IMR-90 (cell line): ENCODE results near the gene ASXL2. TPM values are rescaled to one million over a fixed set of nuclear protein-coding genes. Genes with fewer than 3 reads are reported as not detected.

Experiments used
- ATAC-seq: fragments of 200-7000 bp; cut with Tn5 transposase; 2 replicates; pipeline ENCODE4 v1.9.1; 2020; ENCODE audit warnings: low read depth, mild to moderate bottlenecking, moderate library complexity
- BruUV-seq: library from RNA; stranded (reverse); fragments of 400-500 nt; replicated peaks from 2 replicates; lab custom pipeline; 2021; lab: Mats Ljungman, UMichigan
- CTCF ChIA-PET: fragments of 300-600 bp; formaldehyde crosslinking; extraction: SDS; loops from one replicate; lab custom pipeline; 2021; ENCODE audit warnings: antibody characterized with exemption; lab: Yijun Ruan, JAX
- POLR2A ChIA-PET: fragments of 300-600 bp; sonication (Branson Sonifier 250); formaldehyde crosslinking; loops from one replicate; lab custom pipeline; 2022; ENCODE audit warnings: antibody characterized with exemption; ENCODE audit not compliant: unreplicated experiment; lab: Charles Lee
- DNase-seq: peaks from one replicate; pipeline ENCODE4 v3.0.0; 2013
- H2AFZ ChIP-seq: replicated peaks from 2 replicates; pipeline ENCODE3; 2013; ENCODE audit warnings: low read length, mild to moderate bottlenecking; ENCODE audit not compliant: poor library complexity
- H2AK5ac ChIP-seq: 2 replicates; pipeline ENCODE4 v1.6.1; 2013; ENCODE audit warnings: low read depth, low read length, inconsistent platforms
- H2AK9ac ChIP-seq: replicated peaks from 2 replicates; pipeline ENCODE3; 2013; ENCODE audit warnings: mild to moderate bottlenecking, low read depth, low read length, moderate library complexity; ENCODE audit not compliant: poor library complexity
- H2BK120ac ChIP-seq: 2 replicates; pipeline ENCODE4 v1.6.1; 2013; ENCODE audit warnings: low read depth, low read length, inconsistent platforms
- H2BK15ac ChIP-seq: 3 replicates; pipeline ENCODE4 v1.6.1; 2013; ENCODE audit warnings: low read depth, low read length, inconsistent platforms
- H2BK20ac ChIP-seq: 2 replicates; pipeline ENCODE4 v1.6.1; 2013; ENCODE audit warnings: low read depth, mild to moderate bottlenecking, inconsistent platforms, low read length, moderate library complexity
- H2BK5ac ChIP-seq: 2 replicates; pipeline ENCODE4 v1.6.1; 2013; ENCODE audit warnings: mild to moderate bottlenecking, low read depth, low read length, inconsistent platforms; ENCODE audit not compliant: poor library complexity, severe bottlenecking
- H3K14ac ChIP-seq: replicated peaks from 2 replicates; pipeline ENCODE4 v1.6.1; 2013; ENCODE audit warnings: low read depth, low read length, inconsistent platforms
- H3K18ac ChIP-seq: 2 replicates; pipeline ENCODE4 v1.6.1; 2013; ENCODE audit warnings: low read depth, low read length, control low read depth
- H3K23ac ChIP-seq: 2 replicates; pipeline ENCODE4 v1.6.1; 2013; ENCODE audit warnings: low read depth, low read length, inconsistent platforms
- H3K27ac ChIP-seq: 2 replicates; pipeline ENCODE4 v1.5.1; 2013; ENCODE audit warnings: mild to moderate bottlenecking, control low read depth, low read length; ENCODE audit not compliant: insufficient read depth
- H3K27me3 ChIP-seq: 2 replicates; pipeline ENCODE4 v1.6.1; 2013; ENCODE audit warnings: low read length; ENCODE audit not compliant: control insufficient read depth, insufficient read depth
- H3K36me3 ChIP-seq: 2 replicates; pipeline ENCODE4 v1.6.1; 2013; ENCODE audit warnings: low read length, mixed read lengths; ENCODE audit not compliant: control insufficient read depth, insufficient read depth
- H3K4ac ChIP-seq: 2 replicates; pipeline ENCODE4 v1.6.1; 2013; ENCODE audit warnings: low read depth, low read length, inconsistent platforms
- H3K4me1 ChIP-seq: 2 replicates; pipeline ENCODE4 v1.6.1; 2013; ENCODE audit warnings: low read length, mixed read lengths; ENCODE audit not compliant: control insufficient read depth, insufficient read depth
- H3K4me2 ChIP-seq: 2 replicates; pipeline ENCODE4 v1.6.1; 2013; ENCODE audit warnings: low read depth, mild to moderate bottlenecking, control low read depth, low read length, moderate library complexity
- H3K4me3 ChIP-seq: 2 replicates; pipeline ENCODE4 v1.5.1; 2013; ENCODE audit warnings: low read depth, mild to moderate bottlenecking, control low read depth, low read length, moderate library complexity; ENCODE audit not compliant: insufficient read depth
- H3K56ac ChIP-seq: 2 replicates; pipeline ENCODE4 v1.6.1; 2013; ENCODE audit warnings: low read length, inconsistent platforms; ENCODE audit not compliant: insufficient read depth; ENCODE audit errors: extremely low read depth
- H3K79me1 ChIP-seq, 2 experiments: 2 replicates each; pipeline ENCODE4 v1.6.1; 2013; ENCODE audit warnings: low read length in 2 of 2, inconsistent platforms in 1 of 2, low read depth in 1 of 2
- H3K9ac ChIP-seq: 2 replicates; pipeline ENCODE4 v1.6.1; 2013; ENCODE audit warnings: low read depth, low read length, control low read depth
- H3K9me1 ChIP-seq: 2 replicates; pipeline ENCODE4 v1.6.1; 2013; ENCODE audit warnings: low read length, inconsistent platforms; ENCODE audit not compliant: insufficient read depth
- H3K9me3 ChIP-seq: 2 replicates; pipeline ENCODE4 v1.6.1; 2013; ENCODE audit warnings: low read length; ENCODE audit not compliant: control insufficient read depth, insufficient read depth
- H4K20me1 ChIP-seq: 2 replicates; pipeline ENCODE4 v1.6.1; 2013; ENCODE audit warnings: low read length, inconsistent platforms; ENCODE audit not compliant: insufficient read depth
- H4K5ac ChIP-seq: 2 replicates; pipeline ENCODE4 v1.6.1; 2013; ENCODE audit warnings: mild to moderate bottlenecking, low read depth, low read length, control low read depth
- H4K8ac ChIP-seq, 2 experiments: 2 replicates each; pipeline ENCODE4 v1.6.1; 2013; ENCODE audit warnings: low read depth in 2 of 2, low read length in 2 of 2, control low read depth in 1 of 2, inconsistent platforms in 1 of 2
- H4K91ac ChIP-seq: 2 replicates; pipeline ENCODE4 v1.6.1; 2013; ENCODE audit warnings: low read depth, low read length, inconsistent platforms; ENCODE audit not compliant: insufficient read depth
- BHLHE40 ChIP-seq: fragments of 150-350 bp; IDR thresholded peaks from 2 replicates; pipeline ENCODE4 v1.6.1; 2016; ENCODE audit warnings: mild to moderate bottlenecking, low read depth, low read length
- CEBPB ChIP-seq: IDR thresholded peaks from 2 replicates; pipeline ENCODE4 v1.6.1; 2012; ENCODE audit warnings: low read depth, low read length, improper control_type of control experiment
- CHD1 ChIP-seq: IDR thresholded peaks from 2 replicates; pipeline ENCODE4 v1.6.1; 2012; ENCODE audit warnings: low read depth, low read length, improper control_type of control experiment
- FOS ChIP-seq: fragments of 150-350 bp; IDR thresholded peaks from 2 replicates; pipeline ENCODE4 v1.6.1; 2016; ENCODE audit warnings: low read depth, low read length
- MAFK ChIP-seq: IDR thresholded peaks from 2 replicates; pipeline ENCODE4 v1.6.1; 2012; ENCODE audit warnings: low read depth, low read length, improper control_type of control experiment
- MAZ ChIP-seq: IDR thresholded peaks from 2 replicates; pipeline ENCODE4 v1.6.1; 2012; ENCODE audit warnings: low read depth, mild to moderate bottlenecking, low read length, improper control_type of control experiment, moderate library complexity, borderline replicate concordance
- MXI1 ChIP-seq: IDR thresholded peaks from 2 replicates; pipeline ENCODE4 v1.6.1; 2012; ENCODE audit warnings: low read depth, mild to moderate bottlenecking, low read length, moderate library complexity, borderline replicate concordance
- NFE2L2 ChIP-seq: fragments of 150-350 bp; IDR thresholded peaks from 2 replicates; pipeline ENCODE4 v1.6.1; 2016; ENCODE audit warnings: low read depth, mild to moderate bottlenecking, low read length
- POLR2A ChIP-seq: IDR thresholded peaks from 2 replicates; pipeline ENCODE4 v1.6.1; 2012; ENCODE audit warnings: mild to moderate bottlenecking, low read depth, low read length
- RAD21 ChIP-seq: IDR thresholded peaks from 2 replicates; pipeline ENCODE4 v1.6.1; 2012; ENCODE audit warnings: low read length, improper control_type of control experiment
- RCOR1 ChIP-seq: IDR thresholded peaks from 2 replicates; pipeline ENCODE4 v1.6.1; 2012; ENCODE audit warnings: mild to moderate bottlenecking, low read length, improper control_type of control experiment; ENCODE audit not compliant: insufficient replicate concordance
- RFX5 ChIP-seq: IDR thresholded peaks from 2 replicates; pipeline ENCODE4 v1.8.0; 2012; ENCODE audit warnings: low read depth, mild to moderate bottlenecking, low read length, moderate library complexity
- SMC3 ChIP-seq: fragments of 150-350 bp; IDR thresholded peaks from 2 replicates; pipeline ENCODE4 v1.6.1; 2016; ENCODE audit warnings: low read depth, mild to moderate bottlenecking, antibody characterized with exemption, low read length, moderate library complexity
- WGBS, 2 experiments: methylation state at CpG; one replicate each; pipeline versions ENCODE4 v1.1.5 to v1.1.7; 2013; ENCODE audit warnings: missing lambda C conversion rate in 2 of 2; ENCODE audit not compliant: insufficient read length in 1 of 2; ENCODE audit errors: extremely low coverage in 2 of 2; 5-methylcytosine and 5-hydroxymethylcytosine counted together
- dilution Hi-C: fragments of 300-500 bp; cut with HindIII; formaldehyde crosslinking; loops from one replicate; pipeline ENCODE4 v1.14.3; 2018; ENCODE audit warnings: low sequenced_read_pairs; ENCODE audit not compliant: unreplicated experiment
- in situ Hi-C: fragments of 300-500 bp; cut with MboI; formaldehyde crosslinking; loops from 3 replicates; pipeline ENCODE4 v1.14.3; 2019; ENCODE audit warnings: low sequenced_read_pairs, inconsistent platforms, mixed read lengths
- intact Hi-C: fragments of 100-400 bp; cut with micrococcal nuclease; formaldehyde crosslinking; loops from 2 replicates; pipeline ENCODE4 v1.10.0; 2022
- polyA plus RNA-seq, 3 experiments: library from polyadenylated mRNA; depleted of rRNA; stranded (reverse); fragments of >200 nt; gene quantifications; 2 replicates each; pipeline ENCODE4 v1.2.3, GENCODE V29; 2012; ENCODE audit warnings: low replicate concordance in 1 of 3
- total RNA-seq: library from RNA; depleted of rRNA; stranded (reverse); fragments of >200 nt; gene quantifications from 2 replicates; pipeline ENCODE4 v1.2.3, GENCODE V29; 2012
- TF ChIP-seq, protein P1 (sequence below): conservative IDR thresholded peaks from 2 replicates; pipeline ENCODE4 v1.5.1; 2012; ENCODE audit warnings: mild to moderate bottlenecking, low read depth, low read length, improper control_type of control experiment
- TF ChIP-seq, protein P2 (sequence below): fragments of 150-350 bp; IDR thresholded peaks from 2 replicates; pipeline ENCODE4 v1.6.1; 2017; ENCODE audit warnings: mild to moderate bottlenecking, antibody characterized with exemption, low read length, low read depth
- TF ChIP-seq, protein P3 (sequence below): fragments of 150-350 bp; IDR thresholded peaks from 2 replicates; pipeline ENCODE4 v1.6.1; 2016; ENCODE audit warnings: low read depth, mild to moderate bottlenecking, low read length, moderate library complexity, borderline replicate concordance

Gene ASXL2
- total and polyA plus RNA-seq, 2 of the 4 experiments (the other 2 are of a cell fraction), result 5.3 to 8.1 TPM

DNA sequence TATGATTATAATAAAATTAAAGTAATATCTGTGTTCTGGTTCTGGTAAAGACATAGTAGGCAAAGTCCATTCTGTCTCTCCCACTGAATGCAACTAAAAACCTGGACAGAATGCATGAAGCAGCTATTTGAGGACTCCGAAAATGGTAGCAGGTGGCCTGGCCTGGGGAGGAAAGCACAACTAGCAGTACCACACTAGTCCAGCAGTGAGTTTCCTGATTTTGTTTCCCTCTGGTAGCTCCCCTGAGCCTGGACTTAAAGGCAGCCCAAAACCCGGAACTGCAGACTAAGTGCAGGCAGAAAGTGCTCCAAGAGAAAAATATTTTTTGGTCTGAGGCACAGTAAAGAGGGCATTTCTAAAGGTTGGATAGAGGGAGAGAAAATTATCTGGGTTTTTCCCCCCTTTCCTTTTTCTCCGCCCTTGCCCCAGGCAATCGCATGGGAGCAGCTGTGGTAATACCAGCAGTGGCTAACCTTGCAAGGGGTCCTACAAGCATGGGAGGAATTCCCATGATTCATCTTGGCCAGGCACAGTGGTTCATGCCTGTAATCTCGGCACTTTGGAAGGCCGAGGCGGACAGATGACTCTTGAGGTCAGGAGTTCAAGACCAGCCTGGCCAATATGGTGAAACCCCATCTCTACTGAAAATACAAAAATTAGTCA lies 32.3 kb downstream of the ASXL2 start:
- DNase-seq, result peak; percentile 28
- Histone ChIP-seq H3K18ac (no peak overlapping the region), H2AFZ (no peak overlapping the region), H2BK120ac (no peak overlapping the region), H3K4me2 (no peak overlapping the region), H2AK5ac (no peak overlapping the region), H3K27me3 (no peaks in the 10 kb centered on the region), H3K9me1 (peaks cover 3% of the 10 kb centered on the region; the same call in 1 of the 2 replicates), H3K4me1 (peaks cover 6% of the 10 kb centered on the region; the same call in 1 of the 2 replicates), H3K14ac (no peak overlapping the region), H4K8ac (no peak overlapping the region), H2BK15ac (no peak overlapping the region), H4K20me1 (peaks cover 14% of the 10 kb centered on the region), H3K9me3 (no peaks in the 10 kb centered on the region), H3K36me3 (peaks cover 6% of the 10 kb centered on the region), H3K4ac (no peak overlapping the region), H3K9ac (no peak overlapping the region), H3K23ac (no peak overlapping the region), H3K79me1 (peaks cover 27 to 58% of the 10 kb centered on the region in 2 experiments), H3K56ac (no peak overlapping the region), H2BK5ac (no peak overlapping the region), H4K5ac (no peak overlapping the region), H3K4me3 (no peak overlapping the region), H3K27ac (no peak overlapping the region), H4K91ac (no peak overlapping the region), H2AK9ac (no peak overlapping the region), H2BK20ac (no peak overlapping the region)
- BruUV-seq, result no TSS peak
- 57% methylated on average over 2 of the region's 7 CpGs; no CpG with 5 or more reads in 1 of the 2 experiments for WGBS, 2 experiments
- no peak for ATAC-seq
- dilution Hi-C loops, result no loop called here
- TF ChIP-seq MAFK (no peak), SMC3 (no peak), CHD1 (no peak), FOS (no peak), BHLHE40 (no peak), RCOR1 (no peak), MXI1 (no peak), CEBPB (no peak), RFX5 (no peak), NFE2L2 (no peak), MAZ (no peak), RAD21 (no peak), POLR2A (no peak)
- TF ChIP-seq, protein P1, sequence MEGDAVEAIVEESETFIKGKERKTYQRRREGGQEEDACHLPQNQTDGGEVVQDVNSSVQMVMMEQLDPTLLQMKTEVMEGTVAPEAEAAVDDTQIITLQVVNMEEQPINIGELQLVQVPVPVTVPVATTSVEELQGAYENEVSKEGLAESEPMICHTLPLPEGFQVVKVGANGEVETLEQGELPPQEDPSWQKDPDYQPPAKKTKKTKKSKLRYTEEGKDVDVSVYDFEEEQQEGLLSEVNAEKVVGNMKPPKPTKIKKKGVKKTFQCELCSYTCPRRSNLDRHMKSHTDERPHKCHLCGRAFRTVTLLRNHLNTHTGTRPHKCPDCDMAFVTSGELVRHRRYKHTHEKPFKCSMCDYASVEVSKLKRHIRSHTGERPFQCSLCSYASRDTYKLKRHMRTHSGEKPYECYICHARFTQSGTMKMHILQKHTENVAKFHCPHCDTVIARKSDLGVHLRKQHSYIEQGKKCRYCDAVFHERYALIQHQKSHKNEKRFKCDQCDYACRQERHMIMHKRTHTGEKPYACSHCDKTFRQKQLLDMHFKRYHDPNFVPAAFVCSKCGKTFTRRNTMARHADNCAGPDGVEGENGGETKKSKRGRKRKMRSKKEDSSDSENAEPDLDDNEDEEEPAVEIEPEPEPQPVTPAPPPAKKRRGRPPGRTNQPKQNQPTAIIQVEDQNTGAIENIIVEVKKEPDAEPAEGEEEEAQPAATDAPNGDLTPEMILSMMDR, result no peak
- TF ChIP-seq, protein P2, sequence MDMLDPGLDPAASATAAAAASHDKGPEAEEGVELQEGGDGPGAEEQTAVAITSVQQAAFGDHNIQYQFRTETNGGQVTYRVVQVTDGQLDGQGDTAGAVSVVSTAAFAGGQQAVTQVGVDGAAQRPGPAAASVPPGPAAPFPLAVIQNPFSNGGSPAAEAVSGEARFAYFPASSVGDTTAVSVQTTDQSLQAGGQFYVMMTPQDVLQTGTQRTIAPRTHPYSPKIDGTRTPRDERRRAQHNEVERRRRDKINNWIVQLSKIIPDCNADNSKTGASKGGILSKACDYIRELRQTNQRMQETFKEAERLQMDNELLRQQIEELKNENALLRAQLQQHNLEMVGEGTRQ, result no peak
- TF ChIP-seq, protein P3, sequence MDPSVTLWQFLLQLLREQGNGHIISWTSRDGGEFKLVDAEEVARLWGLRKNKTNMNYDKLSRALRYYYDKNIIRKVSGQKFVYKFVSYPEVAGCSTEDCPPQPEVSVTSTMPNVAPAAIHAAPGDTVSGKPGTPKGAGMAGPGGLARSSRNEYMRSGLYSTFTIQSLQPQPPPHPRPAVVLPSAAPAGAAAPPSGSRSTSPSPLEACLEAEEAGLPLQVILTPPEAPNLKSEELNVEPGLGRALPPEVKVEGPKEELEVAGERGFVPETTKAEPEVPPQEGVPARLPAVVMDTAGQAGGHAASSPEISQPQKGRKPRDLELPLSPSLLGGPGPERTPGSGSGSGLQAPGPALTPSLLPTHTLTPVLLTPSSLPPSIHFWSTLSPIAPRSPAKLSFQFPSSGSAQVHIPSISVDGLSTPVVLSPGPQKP, result no peak
- POLR2A ChIA-PET, result no interaction called here
- intact Hi-C loops, result no loop called here
- CTCF ChIA-PET, result no interaction called here
- in situ Hi-C loops, result no loop called here
